Activated T-helper 17 cell treated with anti-CD3 and anti-CD28 coated beads, Interleukin-2, amount 50 U/mL, for 72 hours (primary cell): ENCODE measurements around the gene TXN2. TPM values are rescaled to one million over a fixed set of nuclear protein-coding genes. Genes with fewer than 3 reads are reported as not detected.

Experiments used
- ATAC-seq: fragments of 150-1000 bp; cut with Tn5 transposase; replicated peaks from 2 replicates; pipeline ENCODE4 v1.10.0; 2021; ENCODE audit warnings: mild to moderate bottlenecking, moderate library complexity
- H3K27ac Mint-ChIP-seq: one replicate; pipeline ENCODE4 v1.8.0; 2022; ENCODE audit warnings: mixed read lengths
- H3K27me3 Mint-ChIP-seq: one replicate; pipeline ENCODE4 v1.8.0; 2022; ENCODE audit warnings: mixed read lengths
- H3K36me3 Mint-ChIP-seq: one replicate; pipeline ENCODE4 v1.8.0; 2022; ENCODE audit warnings: low read depth, mild to moderate bottlenecking, mixed read lengths
- H3K4me1 Mint-ChIP-seq: one replicate; pipeline ENCODE4 v1.8.0; 2022; ENCODE audit warnings: mixed read lengths
- H3K4me3 Mint-ChIP-seq: one replicate; pipeline ENCODE4 v1.8.0; 2022; ENCODE audit warnings: mild to moderate bottlenecking, mixed read lengths
- H3K9me3 Mint-ChIP-seq: one replicate; pipeline ENCODE4 v1.8.0; 2022; ENCODE audit warnings: mixed read lengths
- total RNA-seq, 2 donors: library from RNA; stranded (reverse); gene quantifications; one replicate each; pipeline ENCODE4 v1.2.3, GENCODE V29; 2022

The TXN2 gene
- total RNA-seq, 2 donors from 2014 or later, result 87.9 to 114 TPM

GRCh38 chr22:36417281-36417686 lies 64.2 kb downstream of the TXN2 start:
- H3K27ac Mint-ChIP-seq, result no peak overlapping the region
- H3K4me3 Mint-ChIP-seq, result no peak overlapping the region
- H3K9me3 Mint-ChIP-seq, result no peaks in the 10 kb centered on the region
- no peaks in the 10 kb centered on the region for H3K4me1 Mint-ChIP-seq
- ATAC-seq, result peak; percentile 93
- H3K36me3 Mint-ChIP-seq, result no peaks in the 10 kb centered on the region
- no peaks in the 10 kb centered on the region for H3K27me3 Mint-ChIP-seq

Other genes with a start within 250 kb of the TXN2 start
- gene APOL2, start 242.1 kb downstream of the TXN2 start, total RNA-seq, result 100 to 1,000 TPM; 105 to 116 TPM
- 10 to 100 TPM; 52.8 to 89.4 TPM for gene APOL1, start 228.5 kb downstream of the TXN2 start, total RNA-seq
- 100 to 1,000 TPM; 782 to 800 TPM for gene MYH9, start 93.7 kb downstream of the TXN2 start, total RNA-seq
- gene FOXRED2, start 25.4 kb upstream of the TXN2 start, total RNA-seq, result 10 to 100 TPM; 12.3 to 18.0 TPM
- gene EIF3D, start 47.5 kb upstream of the TXN2 start, total RNA-seq, result 100 to 1,000 TPM; 307 to 329 TPM
- gene CACNG2, start 222.1 kb upstream of the TXN2 start, total RNA-seq, result not detected